GM12891 (cell line): ENCODE results near the gene TMEM87A.
A peak's percentile ranks its signal among the peaks of the same experiment; 100 is the strongest.

Source experiments
- DNase-seq: peaks from one replicate; pipeline ENCODE4 v3.0.0; 2011; ENCODE audit warnings: low spot score; ENCODE audit not compliant: insufficient read length
- FAIRE-seq: peaks from 2 replicates; lab custom pipeline; 2011; peaks lifted over from hg19 to GRCh38; lab: Jason Lieb, UNC
- PAX5 ChIP-seq: IDR thresholded peaks from 2 replicates; pipeline ENCODE4 v1.6.1; 2011; ENCODE audit warnings: low read length, moderate library complexity, mild to moderate bottlenecking; ENCODE audit not compliant: insufficient read depth, severe bottlenecking
- POLR2A ChIP-seq: IDR thresholded peaks from 2 replicates; pipeline ENCODE4 v1.6.1; 2011; ENCODE audit warnings: low read depth, low read length, control low read depth
- POLR2AphosphoS5 ChIP-seq: IDR thresholded peaks from 2 replicates; pipeline ENCODE4 v1.6.1; 2011; ENCODE audit warnings: low read depth, low read length, control low read depth
- POU2F2 ChIP-seq: IDR thresholded peaks from 2 replicates; pipeline ENCODE4 v1.6.1; 2011; ENCODE audit warnings: low read depth, mild to moderate bottlenecking, control low read depth, low read length, moderate library complexity
- SPI1 ChIP-seq: IDR thresholded peaks from 2 replicates; pipeline ENCODE4 v1.6.1; 2011; ENCODE audit warnings: low read depth, low read length, control low read depth
- TAF1 ChIP-seq: IDR thresholded peaks from 2 replicates; pipeline ENCODE4 v1.6.1; 2011; ENCODE audit warnings: low read depth, low read length, control low read depth

The TMEM87A gene

GRCh38 chr15:42171795-42172194 lies 101.4 kb downstream of the TMEM87A start:
- DNase-seq (no peak), FAIRE-seq (no peak)
- TF ChIP-seq POLR2A (no peak), POLR2AphosphoS5 (no peak), PAX5 (no peak), SPI1 (no peak), TAF1 (no peak), POU2F2 (no peak)

DNA sequence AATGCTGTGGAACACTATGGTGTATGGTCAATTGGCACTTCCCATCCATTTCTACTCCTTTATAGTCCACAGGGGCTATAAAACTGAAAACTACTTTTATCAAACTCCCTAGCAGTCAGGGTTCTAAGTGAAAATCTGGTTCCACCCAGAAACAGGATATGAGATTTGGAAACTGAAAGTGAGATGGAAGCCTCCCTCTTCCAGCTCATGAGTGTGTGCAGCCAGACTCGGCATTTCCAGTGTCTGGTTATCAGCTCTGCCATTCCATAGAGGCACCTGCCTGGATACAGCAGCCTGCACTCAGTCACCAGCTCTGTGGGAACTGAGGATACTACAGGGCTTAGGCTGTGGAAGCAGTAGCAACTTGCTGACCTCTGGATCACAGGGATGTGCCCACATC lies 102.1 kb downstream of the TMEM87A start:
- peak; percentile 65 for TF ChIP-seq SPI1
- TF ChIP-seq POLR2AphosphoS5 = no peak
- TF ChIP-seq TAF1 = no peak
- DNase-seq (no peak), FAIRE-seq (no peak)

DNA sequence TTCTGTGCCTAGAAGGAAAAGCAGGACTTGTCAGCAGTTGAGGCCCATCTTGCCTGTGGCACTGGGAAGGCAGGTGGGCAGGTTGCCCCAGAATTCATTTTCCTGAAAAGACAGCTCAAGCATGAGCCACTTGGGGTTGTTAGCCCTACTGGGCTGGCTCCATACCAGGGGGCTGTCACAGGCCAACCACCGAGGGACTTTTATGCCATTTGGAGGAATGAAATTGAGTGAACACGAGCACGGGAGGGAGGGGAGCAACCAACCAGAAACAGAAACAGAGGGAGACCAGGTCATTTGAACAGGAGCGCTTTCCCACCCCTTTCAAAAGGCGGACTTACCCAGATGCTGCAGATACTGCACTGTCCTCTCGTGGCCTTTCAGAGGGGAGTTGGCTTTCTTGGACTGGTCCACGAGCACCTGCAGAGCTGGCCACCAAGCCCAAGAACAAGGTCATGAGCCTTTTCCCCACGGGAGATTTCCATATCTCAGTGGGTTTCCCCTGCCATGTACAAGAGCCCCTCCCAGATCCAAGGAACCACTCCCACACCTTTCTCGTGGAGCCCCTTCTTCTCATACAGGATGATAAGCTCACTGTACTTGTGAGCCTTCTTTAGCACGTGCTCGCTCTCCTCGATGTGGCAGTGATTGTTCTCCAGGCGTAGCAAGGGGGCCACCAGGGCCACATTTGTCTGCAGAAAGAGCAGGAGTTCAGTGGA lies 106.8 kb downstream of the TMEM87A start:
- DNase-seq (no peak), FAIRE-seq (no peak)
- TF ChIP-seq POU2F2 (no peak), POLR2A (no peak), SPI1 (no peak), TAF1 (no peak), PAX5 (no peak), POLR2AphosphoS5 (no peak)

- no peak for FAIRE-seq
- TF ChIP-seq TAF1 (no peak), POLR2A (no peak), POLR2AphosphoS5 (no peak), PAX5 (no peak)
- DNase-seq = no peak
These were observed 108.1 kb downstream of the TMEM87A start for GRCh38 chr15:42165106-42165505.

GRCh38 chr15:42163947-42164550 lies 109.2 kb downstream of the TMEM87A start:
- no peak for TF ChIP-seq POU2F2
- no peak for TF ChIP-seq PAX5
- TF ChIP-seq POLR2AphosphoS5 = no peak
- TF ChIP-seq SPI1 = no peak
- TF ChIP-seq POLR2A = no peak
- TF ChIP-seq TAF1 = no peak
- DNase-seq (no peak), FAIRE-seq (no peak)

- DNase-seq (no peak), FAIRE-seq (no peak)
- no peak for TF ChIP-seq POLR2AphosphoS5
- no peak for TF ChIP-seq POLR2A
- TF ChIP-seq PAX5 = no peak
- no peak for TF ChIP-seq POU2F2
- no peak for TF ChIP-seq SPI1
- TF ChIP-seq TAF1 = no peak
These were observed 109.9 kb downstream of the TMEM87A start for GRCh38 chr15:42163291-42163690.
